ENCODE data around the gene RAVER2.
A peak's percentile ranks its signal among the peaks of the same experiment; 100 is the strongest.
"Not testable (repeated sequence)": the region's sequence is repeated elsewhere in the genome, so short reads cannot be mapped to it uniquely, and the experiment has no call there.

The RAVER2 gene

GRCh38 chr1:64820572-64820971 is 75.7 kb downstream of the RAVER2 start:
- not testable (repeated sequence) for DNase-seq

GRCh38 chr1:64822621-64823020 is 77.7 kb downstream of the RAVER2 start:
- no peak for DNase-seq

- peak; percentile 58 to 72 for DNase-seq
These were observed 79.0 kb downstream of the RAVER2 start for GRCh38 chr1:64823691-64824476.

- DNase-seq: no peak
These were observed 82.1 kb downstream of the RAVER2 start for GRCh38 chr1:64826991-64827390.

GRCh38 chr1:64828829-64829228 is 84.0 kb downstream of the RAVER2 start:
- DNase-seq: no peak

- no peak for DNase-seq
These were observed 84.6 kb downstream of the RAVER2 start for GRCh38 chr1:64829411-64830029.

- no peak for DNase-seq
These were observed 85.3 kb downstream of the RAVER2 start for GRCh38 chr1:64830030-64830651.

- no peak for DNase-seq
These were observed 89.9 kb downstream of the RAVER2 start for GRCh38 chr1:64834734-64835133.

- DNase-seq: no peak
These were observed 91.9 kb downstream of the RAVER2 start for GRCh38 chr1:64836802-64837201.

- no peak for DNase-seq
These were observed 93.6 kb downstream of the RAVER2 start for GRCh38 chr1:64838486-64838885.

- no peak for DNase-seq
These were observed 94.4 kb downstream of the RAVER2 start for GRCh38 chr1:64839261-64839660.

- DNase-seq: no peak
These were observed 95.0 kb downstream of the RAVER2 start for GRCh38 chr1:64839732-64840405.

GRCh38 chr1:64841330-64842065 is 96.6 kb downstream of the RAVER2 start:
- no peak for DNase-seq

GRCh38 chr1:64842224-64842623 is 97.3 kb downstream of the RAVER2 start:
- no peak for DNase-seq

GRCh38 chr1:64843675-64844074 is 98.8 kb downstream of the RAVER2 start:
- DNase-seq: no peak

- DNase-seq: no peak
These were observed 99.3 kb downstream of the RAVER2 start for GRCh38 chr1:64844175-64844574.

- DNase-seq: no peak
These were observed 99.7 kb downstream of the RAVER2 start for GRCh38 chr1:64844609-64845008.

GRCh38 chr1:64845831-64846425 is 101.1 kb downstream of the RAVER2 start:
- DNase-seq: no peak

- no peak for DNase-seq
These were observed 101.9 kb downstream of the RAVER2 start for GRCh38 chr1:64846573-64847430.

GRCh38 chr1:64847666-64848065 is 102.8 kb downstream of the RAVER2 start:
- DNase-seq: no peak

GRCh38 chr1:64848136-64848535 is 103.3 kb downstream of the RAVER2 start:
- DNase-seq: no peak
